Nephron progenitor cell (in vitro differentiated cells): ENCODE measurements around the gene MIAT.
A peak's percentile ranks its signal among the peaks of the same experiment; 100 is the strongest.

Experiments used
- DNase-seq: peaks from one replicate; pipeline ENCODE4 v3.0.0; 2021
- H3K27ac Mint-ChIP-seq: 2 replicates; pipeline ENCODE4 v1.8.0; 2021; ENCODE audit warnings: mild to moderate bottlenecking, moderate library complexity, mixed read lengths
- H3K27me3 Mint-ChIP-seq: 2 replicates; pipeline ENCODE4 v1.8.0; 2021; ENCODE audit warnings: mild to moderate bottlenecking, low read depth, mixed read lengths; ENCODE audit not compliant: poor library complexity
- H3K36me3 Mint-ChIP-seq: 2 replicates; pipeline ENCODE4 v1.8.0; 2021; ENCODE audit warnings: low read depth, mixed read lengths
- H3K4me1 Mint-ChIP-seq: 2 replicates; pipeline ENCODE4 v1.8.0; 2021; ENCODE audit warnings: mixed read lengths
- H3K4me3 Mint-ChIP-seq: 2 replicates; pipeline ENCODE4 v1.8.0; 2021; ENCODE audit warnings: mild to moderate bottlenecking, moderate library complexity, mixed read lengths
- H3K9me3 Mint-ChIP-seq: 2 replicates; pipeline ENCODE4 v1.8.0; 2021; ENCODE audit warnings: mild to moderate bottlenecking, moderate library complexity, mixed read lengths
- CTCF ChIP-seq: fragments of 200-600 bp; sonication (generic); IDR thresholded peaks from 2 replicates; pipeline ENCODE4 v1.5.0; 2021; ENCODE audit warnings: antibody characterized with exemption

MIAT gene

DNA sequence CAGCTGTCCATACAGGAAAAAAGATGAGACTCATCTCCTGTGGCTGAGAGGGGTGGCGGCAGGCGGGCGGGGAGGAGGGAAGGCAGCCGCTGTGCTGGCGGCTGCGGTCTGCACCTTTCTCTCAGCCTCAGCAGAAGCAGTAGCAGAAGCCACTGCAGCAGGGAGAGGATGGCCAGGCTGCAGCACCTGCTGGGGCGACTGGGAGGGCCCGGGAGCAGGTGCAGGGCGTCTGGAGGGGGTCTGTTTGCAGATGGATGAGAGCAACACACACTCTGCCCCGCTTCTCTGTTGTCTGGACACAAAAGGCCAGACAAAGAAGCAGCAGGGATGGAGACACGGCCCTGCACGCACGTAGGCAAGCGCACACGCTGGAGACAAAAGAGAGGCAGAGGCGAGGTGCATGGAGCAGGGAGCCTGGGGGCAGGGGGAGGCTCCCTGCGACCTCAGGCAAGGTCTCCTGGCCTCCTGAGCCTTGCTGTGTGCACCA, 9.3 kb upstream of the MIAT start:
- peak overlapping the region; percentile 72 for H3K4me3 Mint-ChIP-seq
- H3K4me1 Mint-ChIP-seq: peaks cover 62% of the 10 kb centered on the region
- H3K27ac Mint-ChIP-seq: no peak overlapping the region
- no peak for TF ChIP-seq CTCF
- H3K27me3 Mint-ChIP-seq: peaks cover 78% of the 10 kb centered on the region
- no peaks in the 10 kb centered on the region for H3K9me3 Mint-ChIP-seq
- DNase-seq: peak; percentile 24
- H3K36me3 Mint-ChIP-seq: no peaks in the 10 kb centered on the region

DNA sequence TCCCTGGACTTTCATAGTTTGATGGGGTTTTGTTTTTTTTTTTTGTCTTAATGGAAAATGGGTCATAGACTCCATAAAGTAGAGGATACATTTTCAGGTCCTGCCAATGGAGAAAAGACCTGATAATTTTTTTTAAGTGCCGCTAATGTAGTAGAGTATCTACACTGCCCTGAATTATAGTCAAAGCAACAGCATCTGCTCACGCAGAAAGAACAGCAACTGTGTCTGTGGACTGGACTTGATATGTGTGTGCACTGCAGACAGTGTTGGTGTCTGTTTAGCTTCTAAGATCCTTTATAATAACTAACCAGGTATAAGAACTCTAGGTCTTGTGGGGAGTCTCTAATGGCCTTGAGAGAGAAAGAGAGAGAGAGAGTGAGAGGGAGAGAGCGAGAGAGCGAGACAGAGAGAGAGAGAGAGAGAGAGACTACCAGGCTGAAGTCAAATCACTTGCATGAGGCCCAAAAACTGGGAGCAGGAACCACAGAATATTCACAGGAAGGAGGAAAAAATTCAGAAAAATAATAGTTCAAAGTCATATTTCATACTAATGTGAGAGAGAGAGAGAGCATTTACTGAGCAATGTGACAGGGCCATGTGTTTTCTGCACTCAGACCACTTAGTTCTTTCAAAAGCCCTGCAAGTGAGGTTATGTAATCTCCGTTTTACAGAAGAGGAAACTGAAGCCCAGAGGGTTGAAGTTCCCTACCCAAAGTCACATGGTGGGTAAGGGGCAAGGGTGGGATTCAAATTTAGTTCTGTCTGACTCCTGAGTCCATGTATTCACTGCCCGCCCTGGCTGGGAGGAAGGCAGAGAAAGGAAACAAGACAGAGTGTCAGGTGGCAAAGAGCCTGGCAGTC, 8.6 kb upstream of the MIAT start:
- TF ChIP-seq CTCF: no peak
- Mint-ChIP-seq H3K36me3 (no peaks in the 10 kb centered on the region), H3K4me1 (peaks cover 57% of the 10 kb centered on the region), H3K9me3 (no peaks in the 10 kb centered on the region), H3K4me3 (peak overlapping the region; percentile 72), H3K27me3 (peaks cover 85% of the 10 kb centered on the region), H3K27ac (no peak overlapping the region)
- no peak for DNase-seq

GRCh38 chr22:26650722-26651421, 6.5 kb upstream of the MIAT start:
- H3K36me3 Mint-ChIP-seq: no peaks in the 10 kb centered on the region

DNA sequence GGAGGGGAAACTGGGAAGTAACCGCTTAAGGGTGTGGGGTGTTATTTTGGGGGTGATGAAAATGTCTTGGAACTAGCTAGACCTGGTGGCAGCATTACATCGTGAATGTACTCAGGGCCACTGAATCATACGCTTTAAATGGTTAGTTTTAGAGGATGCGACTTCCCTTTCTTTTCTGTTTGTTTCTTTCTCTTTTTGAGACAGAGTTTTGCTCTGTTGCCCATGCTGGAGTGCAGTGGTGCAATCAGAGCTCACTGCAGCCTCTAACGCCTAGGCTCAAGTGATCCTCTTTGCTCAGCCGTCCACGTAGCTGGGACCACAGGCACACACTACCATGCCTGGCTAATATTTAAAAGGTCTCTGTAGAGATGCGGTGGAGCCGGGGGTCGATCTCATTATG, 5.6 kb upstream of the MIAT start:
- no peaks in the 10 kb centered on the region for H3K9me3 Mint-ChIP-seq
- no peak for TF ChIP-seq CTCF
- peaks cover 98% of the 10 kb centered on the region for H3K27me3 Mint-ChIP-seq
- DNase-seq: no peak
- H3K36me3 Mint-ChIP-seq: no peaks in the 10 kb centered on the region
- H3K4me1 Mint-ChIP-seq: peaks cover 27% of the 10 kb centered on the region
- no peak overlapping the region for H3K4me3 Mint-ChIP-seq
- H3K27ac Mint-ChIP-seq: no peak overlapping the region

More at GRCh38 chr22:26650722-26651421, 6.5 kb upstream of the MIAT start:
- no peak for TF ChIP-seq CTCF
- no peaks in the 10 kb centered on the region for H3K9me3 Mint-ChIP-seq
- peaks cover 36% of the 10 kb centered on the region for H3K4me1 Mint-ChIP-seq
- H3K27me3 Mint-ChIP-seq: peaks cover 98% of the 10 kb centered on the region
- no peak overlapping the region for H3K27ac Mint-ChIP-seq
- H3K4me3 Mint-ChIP-seq: no peak overlapping the region
- no peak for DNase-seq

GRCh38 chr22:26658161-26658560, 773 bp downstream of the MIAT start:
- Mint-ChIP-seq H3K4me1 (peaks cover 22% of the 10 kb centered on the region), H3K36me3 (no peaks in the 10 kb centered on the region), H3K9me3 (no peaks in the 10 kb centered on the region), H3K27ac (no peak overlapping the region), H3K27me3 (peaks cover 62% of the 10 kb centered on the region), H3K4me3 (peak overlapping the region; percentile 78)
- no peak for DNase-seq
- TF ChIP-seq CTCF: no peak
